ENCODE data around the gene CFAP97D1.

Gene CFAP97D1

GRCh38 chr17:43823350-43824084 lies 43.3 kb downstream of the CFAP97D1 start:
- Histone ChIP-seq H3K27me3 (ENCODE audit: insufficient read depth, low read depth) (no peaks in the 10 kb centered on the region), H3K27ac (no peak overlapping the region), H3K4me3 (IDR thresholded peaks at IDR 0.05; ENCODE audit: insufficient read depth, low read depth, low read length) (no peak overlapping the region), H3K79me2 (ENCODE audit: insufficient read depth, low read depth) (no peaks in the 10 kb centered on the region), H4K20me1 (ENCODE audit: insufficient read depth) (no peaks in the 10 kb centered on the region), H3K36me3 (ENCODE audit: insufficient read depth) (no peaks in the 10 kb centered on the region), H3K4me2 (no peak overlapping the region), H2AFZ (ENCODE audit: low read depth) (no peak overlapping the region), H3K4me1 (ENCODE audit: low read depth, poor library complexity, severe bottlenecking) (no peaks in the 10 kb centered on the region), H3K9ac (no peak overlapping the region)
- no peak for TF ChIP-seq CTCF (conservative IDR thresholded peaks at IDR 0.05; ENCODE audit: low read depth, low read length)

GRCh38 chr17:43825567-43825966 lies 45.3 kb downstream of the CFAP97D1 start:
- TF ChIP-seq CTCF (conservative IDR thresholded peaks at IDR 0.05; ENCODE audit: low read depth, low read length): no peak
- H3K27me3 ChIP-seq (ENCODE audit: insufficient read depth, low read depth): no peaks in the 10 kb centered on the region
- peaks cover 2% of the 10 kb centered on the region for H3K4me1 ChIP-seq (ENCODE audit: low read depth, poor library complexity, severe bottlenecking)
- H2AFZ ChIP-seq (ENCODE audit: low read depth): no peak overlapping the region
- no peak overlapping the region for H3K27ac ChIP-seq
- H3K36me3 ChIP-seq (ENCODE audit: insufficient read depth): no peaks in the 10 kb centered on the region
- H3K79me2 ChIP-seq (ENCODE audit: insufficient read depth, low read depth): no peaks in the 10 kb centered on the region
- no peaks in the 10 kb centered on the region for H4K20me1 ChIP-seq (ENCODE audit: insufficient read depth)
- H3K4me3 ChIP-seq (IDR thresholded peaks at IDR 0.05; ENCODE audit: insufficient read depth, low read depth, low read length): no peak overlapping the region
- H3K9ac ChIP-seq: no peak overlapping the region
- H3K4me2 ChIP-seq: no peak overlapping the region

- no peaks in the 10 kb centered on the region for H4K20me1 ChIP-seq (ENCODE audit: insufficient read depth)
- H2AFZ ChIP-seq (ENCODE audit: low read depth): no peak overlapping the region
- no peak overlapping the region for H3K4me2 ChIP-seq
- no peak overlapping the region for H3K27ac ChIP-seq
- TF ChIP-seq CTCF (conservative IDR thresholded peaks at IDR 0.05; ENCODE audit: low read depth, low read length): no peak
- H3K79me2 ChIP-seq (ENCODE audit: insufficient read depth, low read depth): no peaks in the 10 kb centered on the region
- no peak overlapping the region for H3K4me3 ChIP-seq (IDR thresholded peaks at IDR 0.05; ENCODE audit: insufficient read depth, low read depth, low read length)
- H3K9ac ChIP-seq: no peak overlapping the region
- H3K27me3 ChIP-seq (ENCODE audit: insufficient read depth, low read depth): no peaks in the 10 kb centered on the region
- H3K36me3 ChIP-seq (ENCODE audit: insufficient read depth): no peaks in the 10 kb centered on the region
- H3K4me1 ChIP-seq (ENCODE audit: low read depth, poor library complexity, severe bottlenecking): peaks cover 8% of the 10 kb centered on the region
These were observed 46.0 kb downstream of the CFAP97D1 start for GRCh38 chr17:43826206-43826605.

- H3K36me3 ChIP-seq (ENCODE audit: insufficient read depth): no peaks in the 10 kb centered on the region
- no peak overlapping the region for H3K9ac ChIP-seq
- H3K79me2 ChIP-seq (ENCODE audit: insufficient read depth, low read depth): no peaks in the 10 kb centered on the region
- no peak overlapping the region for H2AFZ ChIP-seq (ENCODE audit: low read depth)
- no peak for TF ChIP-seq CTCF (conservative IDR thresholded peaks at IDR 0.05; ENCODE audit: low read depth, low read length)
- no peak overlapping the region for H3K4me2 ChIP-seq
- no peak overlapping the region for H3K4me3 ChIP-seq (IDR thresholded peaks at IDR 0.05; ENCODE audit: insufficient read depth, low read depth, low read length)
- H4K20me1 ChIP-seq (ENCODE audit: insufficient read depth): no peaks in the 10 kb centered on the region
- H3K27me3 ChIP-seq (ENCODE audit: insufficient read depth, low read depth): no peaks in the 10 kb centered on the region
- H3K27ac ChIP-seq: no peak overlapping the region
- H3K4me1 ChIP-seq (ENCODE audit: low read depth, poor library complexity, severe bottlenecking): peaks cover 11% of the 10 kb centered on the region
These were observed 47.4 kb downstream of the CFAP97D1 start for GRCh38 chr17:43827596-43827995.
